DMS114 treated with DMSO at 0.1 percent for 48 hours (cell line): ENCODE data around the gene ZNF670.
"Not testable (repeated sequence)": the region's sequence is repeated elsewhere in the genome, so short reads cannot be mapped to it uniquely, and the experiment has no call there.

Source experiments
- DNase-seq: peaks from one replicate; lab custom pipeline; 2025; ENCODE audit not compliant: unreplicated experiment; lab: John Stamatoyannopoulos, UW

The ZNF670 gene

DNA sequence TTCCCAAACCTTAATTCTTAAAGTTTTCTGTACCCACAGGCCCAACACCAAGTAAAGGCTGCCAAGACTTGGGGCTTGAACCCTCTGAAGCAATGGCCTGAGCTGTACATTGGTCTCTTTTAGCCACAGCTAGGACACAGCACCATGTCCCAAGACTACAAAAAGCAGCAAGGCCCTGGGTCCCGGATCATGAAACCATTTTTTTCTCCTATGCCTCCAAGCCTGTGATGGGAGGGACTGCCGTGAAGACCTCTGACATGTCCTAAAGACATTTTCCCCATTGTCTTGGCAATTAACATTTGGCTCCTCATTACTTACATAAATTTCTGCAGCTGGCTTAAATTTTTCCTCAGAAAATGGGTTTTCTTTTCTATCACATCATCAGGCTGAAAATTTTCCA lies 30.9 kb downstream of the ZNF670 start:
- no peak for DNase-seq

DNA sequence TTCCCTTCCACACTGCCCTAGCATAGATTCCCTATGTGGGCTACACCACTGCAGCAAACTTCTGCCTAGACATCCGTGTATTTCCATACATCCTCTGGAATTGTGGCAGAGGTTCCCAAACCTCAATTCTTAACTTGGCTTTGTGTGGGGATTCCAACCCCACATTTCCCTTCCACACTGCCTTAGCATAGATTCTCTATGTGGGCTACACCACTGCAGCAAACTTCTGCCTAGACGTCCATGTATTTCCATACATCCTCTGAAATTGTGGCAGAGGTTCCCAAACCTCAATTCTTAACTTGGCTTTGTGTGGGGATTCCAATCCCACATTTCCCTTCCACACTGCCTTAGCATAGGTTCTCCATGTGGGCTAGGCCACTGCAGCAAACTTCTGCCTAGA lies 31.4 kb downstream of the ZNF670 start:
- DNase-seq, result no peak

GRCh38 chr1:247043406-247043805 lies 35.2 kb downstream of the ZNF670 start:
- DNase-seq, result no peak

DNA sequence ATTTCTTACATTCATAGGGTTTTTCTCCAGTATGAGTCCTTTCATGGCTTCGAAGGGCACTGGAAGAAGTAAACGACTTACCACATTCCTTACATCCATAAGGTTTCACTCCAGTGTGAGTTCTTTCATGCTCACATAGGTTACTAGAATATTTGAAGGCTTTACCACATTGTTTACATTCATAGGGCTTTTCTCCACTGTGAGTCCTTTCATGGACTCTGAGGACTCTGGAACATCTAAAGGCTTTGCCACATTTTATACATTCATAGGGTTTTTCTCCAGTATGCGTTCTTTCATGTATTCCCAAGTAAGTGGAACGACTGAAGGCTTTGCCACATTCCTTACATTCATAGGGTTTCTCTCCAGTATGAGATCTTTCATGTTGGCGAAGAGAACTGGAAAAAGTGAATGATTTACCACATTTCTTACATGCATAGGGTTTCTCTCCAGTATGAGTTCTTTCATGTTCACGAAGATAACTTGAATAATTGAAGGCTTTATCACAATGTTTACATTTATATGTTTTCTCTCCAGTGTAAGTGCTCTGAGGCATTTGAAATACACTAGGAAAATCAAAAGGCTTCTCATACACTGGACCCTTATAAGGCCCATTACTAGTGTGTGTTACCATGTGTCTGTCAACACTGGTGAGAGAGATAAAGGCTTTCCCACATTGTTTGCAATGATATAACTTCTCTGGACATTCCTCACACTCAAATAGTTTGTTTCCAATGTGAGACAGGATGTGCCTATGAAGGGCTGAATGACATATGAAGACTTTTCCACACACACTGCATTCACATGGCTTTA lies 40.9 kb downstream of the ZNF670 start:
- DNase-seq, result no peak

GRCh38 chr1:247032306-247032705 lies 46.3 kb downstream of the ZNF670 start:
- not testable (repeated sequence) for DNase-seq
